Measurements from ENCODE around the gene UTS2B.

UTS2B gene

DNA sequence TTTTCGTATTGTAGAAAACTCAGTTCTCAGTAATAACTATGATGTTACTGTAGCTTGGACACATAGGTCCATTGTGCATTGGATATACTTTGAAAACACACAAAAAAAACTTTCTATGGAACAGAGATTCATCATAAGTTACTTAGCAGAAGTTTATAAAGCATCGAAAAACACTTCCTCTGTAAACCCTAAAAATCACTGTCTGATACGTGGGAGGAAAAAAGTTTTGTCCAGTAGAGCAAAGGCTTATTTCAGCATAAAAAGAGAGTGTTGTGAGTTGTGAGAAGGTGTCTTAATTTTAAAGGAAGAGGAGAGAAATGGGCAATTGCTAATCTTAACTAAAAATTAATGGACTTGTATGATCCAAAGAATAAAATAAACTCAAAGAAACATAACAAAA, 66.5 kb downstream of the UTS2B start:
- TF ChIP-seq, protein P1, sequence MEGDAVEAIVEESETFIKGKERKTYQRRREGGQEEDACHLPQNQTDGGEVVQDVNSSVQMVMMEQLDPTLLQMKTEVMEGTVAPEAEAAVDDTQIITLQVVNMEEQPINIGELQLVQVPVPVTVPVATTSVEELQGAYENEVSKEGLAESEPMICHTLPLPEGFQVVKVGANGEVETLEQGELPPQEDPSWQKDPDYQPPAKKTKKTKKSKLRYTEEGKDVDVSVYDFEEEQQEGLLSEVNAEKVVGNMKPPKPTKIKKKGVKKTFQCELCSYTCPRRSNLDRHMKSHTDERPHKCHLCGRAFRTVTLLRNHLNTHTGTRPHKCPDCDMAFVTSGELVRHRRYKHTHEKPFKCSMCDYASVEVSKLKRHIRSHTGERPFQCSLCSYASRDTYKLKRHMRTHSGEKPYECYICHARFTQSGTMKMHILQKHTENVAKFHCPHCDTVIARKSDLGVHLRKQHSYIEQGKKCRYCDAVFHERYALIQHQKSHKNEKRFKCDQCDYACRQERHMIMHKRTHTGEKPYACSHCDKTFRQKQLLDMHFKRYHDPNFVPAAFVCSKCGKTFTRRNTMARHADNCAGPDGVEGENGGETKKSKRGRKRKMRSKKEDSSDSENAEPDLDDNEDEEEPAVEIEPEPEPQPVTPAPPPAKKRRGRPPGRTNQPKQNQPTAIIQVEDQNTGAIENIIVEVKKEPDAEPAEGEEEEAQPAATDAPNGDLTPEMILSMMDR (IDR thresholded peaks at IDR 0.05; ENCODE audit: low read depth, low read length): no peak
- no peak overlapping the region for H3K4me3 ChIP-seq (ENCODE audit: low read depth, low read length)

DNA sequence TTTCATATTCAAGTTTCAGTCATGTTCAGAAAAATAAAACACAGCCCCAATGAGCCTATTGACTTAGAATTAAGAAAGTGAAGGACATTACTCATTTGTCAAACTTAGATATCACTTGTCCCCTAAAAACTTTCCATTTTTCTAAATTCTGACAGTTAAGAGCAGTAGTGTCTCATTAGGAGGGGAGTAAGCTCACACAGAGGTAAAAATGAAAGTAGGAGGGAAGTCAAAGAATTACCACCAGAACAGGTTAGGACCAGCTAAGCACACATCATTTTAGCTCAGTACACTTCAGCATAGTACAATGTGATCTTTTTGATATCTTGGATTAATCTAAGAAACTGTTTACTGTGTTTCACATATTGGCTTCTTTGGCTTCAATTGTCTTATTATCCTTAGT, 67.0 kb downstream of the UTS2B start:
- no peak overlapping the region for H3K4me3 ChIP-seq (ENCODE audit: low read depth, low read length)
- TF ChIP-seq, protein P1 (IDR thresholded peaks at IDR 0.05; ENCODE audit: low read depth, low read length): no peak

DNA sequence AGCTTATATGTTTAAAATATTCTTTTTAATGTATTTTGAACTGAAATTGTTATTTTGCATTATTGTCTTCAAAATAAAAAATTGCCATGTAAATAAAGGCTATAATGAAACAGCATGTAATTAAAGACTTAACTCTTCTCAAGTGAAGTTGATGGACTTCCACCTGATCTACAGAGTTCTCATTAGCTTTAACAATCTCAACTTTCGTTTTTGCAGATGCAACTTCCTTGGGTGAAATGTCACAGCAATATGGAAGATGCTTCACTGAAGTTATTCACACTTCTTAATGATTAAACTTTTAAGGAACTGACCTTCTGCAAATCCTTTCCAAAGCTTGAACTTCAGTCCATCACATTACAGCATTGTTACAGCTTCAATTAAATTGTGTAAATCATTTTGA, 67.7 kb downstream of the UTS2B start:
- no peak overlapping the region for H3K4me3 ChIP-seq (ENCODE audit: low read depth, low read length)
- TF ChIP-seq, protein P1 (IDR thresholded peaks at IDR 0.05; ENCODE audit: low read depth, low read length): no peak

DNA sequence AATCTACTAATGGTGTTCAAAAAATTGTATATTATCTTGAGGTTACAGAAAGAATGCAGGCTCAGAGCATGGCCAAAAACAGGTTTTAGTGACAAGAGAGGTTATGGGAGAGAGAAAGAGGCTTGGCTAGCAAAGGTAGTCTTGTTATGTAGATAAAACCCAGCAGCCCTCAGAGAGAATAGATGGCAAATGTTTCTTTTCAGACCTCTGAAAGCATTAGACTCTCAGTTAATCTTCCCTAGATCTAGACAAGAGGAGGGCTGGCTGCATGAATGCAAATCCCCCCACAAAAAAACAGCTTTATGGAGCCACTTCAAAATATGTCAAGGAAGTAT, 69.1 kb downstream of the UTS2B start:
- TF ChIP-seq, protein P1 (IDR thresholded peaks at IDR 0.05; ENCODE audit: low read depth, low read length): no peak
- no peak overlapping the region for H3K4me3 ChIP-seq (ENCODE audit: low read depth, low read length)

DNA sequence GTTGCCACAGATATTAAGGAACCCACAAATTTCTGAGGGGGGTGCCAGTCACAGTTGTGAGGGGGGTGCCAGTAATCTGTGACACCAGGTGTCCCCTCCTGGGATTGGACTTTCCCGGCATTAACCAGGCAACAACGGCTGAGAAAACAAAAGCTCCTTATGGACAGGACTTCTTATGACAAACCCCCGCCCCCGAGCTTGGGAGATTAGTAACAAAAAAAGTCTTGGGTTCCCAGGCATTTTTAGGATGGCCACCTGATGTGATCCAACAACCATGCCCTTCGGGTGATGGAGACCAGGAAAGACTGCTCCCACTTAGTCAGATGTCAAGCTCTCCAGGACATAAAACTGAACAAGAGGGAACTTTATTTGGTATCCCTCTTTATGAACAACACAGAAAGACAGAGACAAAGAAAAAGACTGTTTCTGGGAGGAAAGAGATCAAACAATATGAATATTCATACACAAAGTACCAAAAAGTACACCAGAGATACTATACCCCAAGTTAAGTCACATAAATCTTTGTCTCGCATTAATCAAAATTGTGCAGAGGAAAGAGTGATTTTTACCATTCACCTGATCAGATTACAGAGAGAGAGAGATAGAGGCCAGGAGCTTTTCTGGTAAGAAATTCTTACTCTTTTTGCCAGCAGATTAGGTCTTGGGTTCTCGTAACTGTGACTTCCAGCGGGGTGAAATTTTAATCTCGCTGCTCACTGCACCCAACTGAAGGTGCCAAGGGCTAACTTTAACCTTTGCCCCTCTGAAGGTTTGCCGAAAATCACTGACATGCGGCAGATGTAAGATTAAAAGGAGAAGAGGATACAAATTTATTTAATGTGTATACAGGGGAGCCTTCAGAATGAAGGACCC, 69.7 kb downstream of the UTS2B start:
- H3K4me3 ChIP-seq (ENCODE audit: low read depth, low read length): no peak overlapping the region
- TF ChIP-seq, protein P1 (IDR thresholded peaks at IDR 0.05; ENCODE audit: low read depth, low read length): no peak

DNA sequence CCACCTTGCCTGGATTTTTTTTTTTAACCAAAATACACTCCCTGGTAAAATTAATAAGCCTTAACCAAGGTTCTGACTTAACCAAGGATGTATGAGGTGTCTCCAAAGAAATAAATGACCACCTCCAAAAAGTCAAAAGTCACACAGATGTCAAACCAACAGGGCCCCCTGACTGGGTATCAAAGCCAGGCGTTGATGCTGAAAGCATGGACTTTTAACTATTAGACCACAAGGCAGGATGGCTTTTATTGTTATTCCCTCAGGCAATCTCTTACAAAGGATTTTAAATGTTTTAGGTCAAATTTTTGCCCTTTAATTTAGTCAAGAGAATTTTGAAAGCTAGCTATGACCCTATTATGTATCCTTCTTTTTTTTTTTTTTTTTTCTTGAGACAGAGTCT, 70.8 kb downstream of the UTS2B start:
- TF ChIP-seq, protein P1 (IDR thresholded peaks at IDR 0.05; ENCODE audit: low read depth, low read length): no peak
- H3K4me3 ChIP-seq (ENCODE audit: low read depth, low read length): no peak overlapping the region

DNA sequence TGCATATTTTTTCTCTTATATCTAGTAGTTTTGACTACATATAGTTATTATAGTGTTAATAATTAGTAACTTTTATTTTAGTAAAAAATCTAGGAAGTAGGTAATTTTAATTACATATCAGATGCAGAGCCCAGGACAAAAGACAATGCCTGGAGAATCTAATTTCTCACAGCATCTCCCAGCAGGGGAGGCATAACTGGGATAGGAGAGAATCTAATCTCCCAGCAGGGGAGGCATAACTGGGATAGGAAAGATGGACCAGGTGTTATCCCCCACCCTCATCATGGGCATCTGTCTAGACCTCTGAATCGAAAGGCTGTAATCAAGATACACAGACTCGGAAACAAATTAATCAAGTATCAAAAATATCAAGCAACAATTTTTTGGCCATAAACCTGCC, 73.0 kb downstream of the UTS2B start:
- TF ChIP-seq, protein P1 (IDR thresholded peaks at IDR 0.05; ENCODE audit: low read depth, low read length): no peak
- no peak overlapping the region for H3K4me3 ChIP-seq (ENCODE audit: low read depth, low read length)
